GM06990 (cell line): ENCODE results near the gene KRIT1.

Experiments used
- DNase-seq: peaks from one replicate; pipeline ENCODE4 v3.0.0-alpha.2; 2011; ENCODE audit not compliant: insufficient read length; ENCODE audit errors: extremely low read depth
- H3K27me3 ChIP-seq: replicated peaks from 2 replicates; pipeline ENCODE4 v1.6.0; 2011; ENCODE audit warnings: low read length; ENCODE audit not compliant: control insufficient read depth, insufficient read depth
- H3K36me3 ChIP-seq: 2 replicates; pipeline ENCODE4 v1.5.1; 2011; ENCODE audit warnings: low read length; ENCODE audit not compliant: control insufficient read depth, insufficient read depth
- H3K4me3 ChIP-seq: replicated peaks from 2 replicates; pipeline ENCODE4 v1.5.1; 2011; ENCODE audit warnings: low read depth, mild to moderate bottlenecking, control low read depth, low read length
- TF ChIP-seq, protein P1 (sequence below): IDR thresholded peaks from 2 replicates; pipeline ENCODE4 v1.5.1; 2011; ENCODE audit warnings: low read length, control low read depth, mild to moderate bottlenecking, inconsistent platforms; ENCODE audit not compliant: insufficient read depth, poor library complexity, severe bottlenecking

Gene KRIT1

DNA sequence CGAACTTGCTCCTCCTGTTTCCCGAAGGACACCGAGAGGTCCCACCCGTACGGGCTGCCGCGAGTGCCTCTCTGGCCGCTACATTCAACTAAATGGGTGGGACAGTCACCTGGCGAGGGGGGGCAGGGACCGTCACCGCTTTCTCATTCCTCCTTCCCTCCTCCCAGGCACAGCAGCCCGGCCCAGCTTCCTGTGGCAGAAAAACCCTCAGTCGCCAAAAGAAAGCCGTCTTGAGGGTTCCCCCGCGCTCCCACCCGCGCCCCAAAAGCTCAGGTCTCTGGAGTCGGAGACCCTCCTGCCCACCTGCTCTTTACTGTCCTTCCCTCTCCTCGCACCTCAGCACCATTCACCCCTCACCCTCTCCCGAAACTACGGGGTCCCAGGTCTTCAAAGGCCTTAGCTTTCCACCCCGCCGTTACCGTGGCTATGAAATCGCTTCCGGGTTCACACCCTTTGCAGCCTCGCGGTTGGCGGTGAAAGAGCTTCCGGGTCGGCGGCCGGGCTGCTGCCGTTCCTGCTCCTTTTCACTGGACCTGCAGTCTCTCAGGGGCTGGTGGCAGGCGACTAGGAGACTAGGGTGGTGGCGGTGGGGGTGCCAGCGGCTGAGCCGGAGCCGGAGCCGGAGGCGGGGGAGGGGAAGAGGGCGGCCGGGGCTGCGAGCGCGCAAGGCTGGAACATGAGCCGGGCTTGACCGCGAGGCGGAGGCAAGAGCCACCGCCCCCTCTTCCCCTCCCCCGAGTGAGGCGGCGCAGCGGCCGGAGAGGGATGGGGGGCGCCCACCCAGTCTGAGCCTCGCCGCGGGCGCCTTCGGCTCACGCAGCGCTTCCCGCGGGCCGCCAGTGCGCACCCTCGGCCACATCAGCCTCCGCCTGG lies at the start of gene KRIT1, which contains the start of gene ANKIB1:
Gene KRIT1 (minus strand): TSS at position 428 of the 873 bp plus-strand sequence. CDS start 3,779 bp downstream, outside the sequence.
Gene ANKIB1 (plus strand): TSS at position 488 of the 873 bp plus-strand sequence. CDS start 49,005 bp downstream, outside the sequence.
- H3K36me3 ChIP-seq: no peaks in the 10 kb centered on the region
- TF ChIP-seq, protein P1, sequence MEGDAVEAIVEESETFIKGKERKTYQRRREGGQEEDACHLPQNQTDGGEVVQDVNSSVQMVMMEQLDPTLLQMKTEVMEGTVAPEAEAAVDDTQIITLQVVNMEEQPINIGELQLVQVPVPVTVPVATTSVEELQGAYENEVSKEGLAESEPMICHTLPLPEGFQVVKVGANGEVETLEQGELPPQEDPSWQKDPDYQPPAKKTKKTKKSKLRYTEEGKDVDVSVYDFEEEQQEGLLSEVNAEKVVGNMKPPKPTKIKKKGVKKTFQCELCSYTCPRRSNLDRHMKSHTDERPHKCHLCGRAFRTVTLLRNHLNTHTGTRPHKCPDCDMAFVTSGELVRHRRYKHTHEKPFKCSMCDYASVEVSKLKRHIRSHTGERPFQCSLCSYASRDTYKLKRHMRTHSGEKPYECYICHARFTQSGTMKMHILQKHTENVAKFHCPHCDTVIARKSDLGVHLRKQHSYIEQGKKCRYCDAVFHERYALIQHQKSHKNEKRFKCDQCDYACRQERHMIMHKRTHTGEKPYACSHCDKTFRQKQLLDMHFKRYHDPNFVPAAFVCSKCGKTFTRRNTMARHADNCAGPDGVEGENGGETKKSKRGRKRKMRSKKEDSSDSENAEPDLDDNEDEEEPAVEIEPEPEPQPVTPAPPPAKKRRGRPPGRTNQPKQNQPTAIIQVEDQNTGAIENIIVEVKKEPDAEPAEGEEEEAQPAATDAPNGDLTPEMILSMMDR: no peak
- no peaks in the 10 kb centered on the region for H3K27me3 ChIP-seq
- DNase-seq: peak; percentile 90
- peak within 1 kb of the TSS; percentile 79 for H3K4me3 ChIP-seq

DNA sequence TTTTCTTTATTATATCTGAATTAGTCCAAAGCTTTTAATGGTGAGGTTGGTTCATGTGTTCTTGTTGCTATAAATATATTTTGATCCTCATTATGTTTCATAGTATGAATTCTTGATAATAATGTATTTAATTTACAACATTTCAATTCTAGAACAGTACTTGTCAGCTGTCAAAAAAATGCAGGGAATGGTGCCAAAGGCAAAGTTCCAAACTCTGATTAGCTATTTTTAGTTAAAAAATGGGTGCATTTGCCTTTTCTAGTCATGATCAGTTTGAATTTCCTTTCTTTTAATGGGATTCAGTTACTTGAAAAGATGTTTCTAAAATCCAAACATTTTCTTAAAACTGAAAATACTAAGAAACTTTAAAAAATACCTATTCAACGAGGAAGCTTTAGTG lies 49.7 kb upstream of the KRIT1 start:
- no peak for DNase-seq
- H3K4me3 ChIP-seq: no peak overlapping the region

DNA sequence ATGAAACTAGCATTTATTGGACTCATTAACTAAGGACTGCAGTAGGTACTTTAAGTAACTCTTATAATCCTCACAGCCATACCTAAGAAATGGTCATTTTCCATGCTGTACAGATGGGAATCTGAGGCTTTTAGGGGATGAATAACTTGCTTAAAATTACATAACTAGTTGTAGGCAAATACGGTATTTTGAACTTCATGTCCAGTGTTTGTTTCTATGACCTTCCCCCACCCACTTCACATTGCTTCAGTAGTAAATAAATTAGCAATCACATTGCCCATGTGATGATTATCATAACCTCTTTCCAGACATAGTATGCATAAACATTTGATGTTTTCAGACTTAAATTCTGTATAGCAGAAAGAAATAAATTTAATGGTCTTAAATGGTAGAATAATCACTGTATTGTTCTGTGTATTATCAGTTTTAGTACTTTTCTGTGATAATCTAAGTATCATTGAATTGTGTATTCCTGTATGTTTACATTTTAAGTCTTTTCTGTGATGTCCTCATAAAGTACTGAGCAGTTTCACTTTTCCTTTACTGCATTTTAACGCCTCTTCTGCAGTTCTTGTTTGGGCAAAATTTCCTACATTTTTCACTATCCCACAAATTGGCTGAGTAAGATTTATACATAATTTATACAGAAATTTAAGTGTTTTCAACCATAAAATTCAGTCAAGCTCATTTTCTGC lies 48.3 kb upstream of the KRIT1 start:
- no peak for DNase-seq
- no peaks in the 10 kb centered on the region for H3K27me3 ChIP-seq
- TF ChIP-seq, protein P1: no peak

More for the DNA sequence above, 49.7 kb upstream of the KRIT1 start:
- H3K27me3 ChIP-seq: no peaks in the 10 kb centered on the region
- TF ChIP-seq, protein P1: no peak
- H3K36me3 ChIP-seq: 0 out of 2 replicates have a peak, but pooled peaks cover 1% of the 10 kb centered on the region

DNA sequence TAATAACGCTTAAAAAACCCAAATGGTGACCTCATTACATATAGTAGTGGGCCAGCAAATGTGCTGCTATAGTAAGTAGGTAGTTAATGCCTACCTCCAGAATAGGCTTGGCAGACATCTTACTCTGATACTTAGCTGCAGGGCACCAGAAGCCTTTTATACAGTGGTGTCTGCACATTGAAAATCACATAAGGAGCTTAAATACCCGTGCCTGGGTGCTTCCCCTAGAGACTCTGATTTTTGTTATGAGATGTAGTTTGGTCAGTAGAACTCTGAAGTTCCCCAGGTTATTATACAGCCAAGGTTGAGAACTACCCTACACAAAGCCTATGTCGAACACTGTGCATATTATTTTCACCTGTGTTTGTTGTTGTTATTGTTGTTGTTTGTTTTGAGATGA lies 47.3 kb upstream of the KRIT1 start:
- Histone ChIP-seq H3K27me3 (no peaks in the 10 kb centered on the region), H3K36me3 (0 out of 2 replicates have a peak, but pooled peaks cover 1% of the 10 kb centered on the region), H3K4me3 (no peak overlapping the region)
- TF ChIP-seq, protein P1: no peak
- DNase-seq: no peak

More for the DNA sequence above, 48.3 kb upstream of the KRIT1 start:
- H3K36me3 ChIP-seq: 0 out of 2 replicates have a peak, but pooled peaks cover 1% of the 10 kb centered on the region
- no peak overlapping the region for H3K4me3 ChIP-seq

DNA sequence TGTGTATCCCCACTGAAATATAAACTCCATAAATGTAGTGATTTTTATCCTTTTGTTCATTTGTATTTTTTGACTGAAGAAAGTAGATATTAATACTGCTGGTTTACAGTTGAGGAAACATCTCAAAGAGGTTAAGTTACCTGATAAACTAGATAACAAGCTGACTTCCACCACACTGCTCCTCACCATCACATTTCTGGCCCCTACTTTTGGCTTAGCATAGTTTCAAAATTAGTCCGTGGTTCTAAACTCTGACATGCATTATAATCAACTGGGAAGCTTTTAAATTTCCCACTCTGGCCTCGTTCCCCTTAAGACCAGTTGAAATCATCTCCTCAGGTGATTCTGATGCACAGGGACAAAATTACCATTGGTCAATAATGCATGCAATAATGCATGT lies 43.6 kb upstream of the KRIT1 start:
- peak overlapping the region; percentile 6; the same call in 1 of the 2 replicates for H3K4me3 ChIP-seq
- DNase-seq: no peak
- no peaks in the 10 kb centered on the region for H3K36me3 ChIP-seq
- H3K27me3 ChIP-seq: no peaks in the 10 kb centered on the region
- TF ChIP-seq, protein P1: no peak
